HEK293 (cell line): ENCODE results near the gene KANSL3.

Experiments
- CTCF ChIA-PET: fragments of 350-600 bp; formaldehyde crosslinking; extraction: SDS; loops from one replicate; lab custom pipeline; 2021; ENCODE audit warnings: antibody characterized with exemption; lab: Yijun Ruan, JAX
- POLR2A ChIA-PET: fragments of 300-600 bp; formaldehyde crosslinking; extraction: SDS; loops from one replicate; lab custom pipeline; 2020; ENCODE audit warnings: antibody characterized with exemption, inconsistent platforms; lab: Yijun Ruan, JAX
- H3K27ac ChIP-seq: fragments of 200-500 bp; sonication (Bioruptor generic); 2 replicates; pipeline ENCODE4 v1.5.1; 2014; ENCODE audit warnings: low read depth, low read length, control low read depth, inconsistent platforms; ENCODE audit errors: extremely low read depth
- H3K36me3 ChIP-seq, 2 experiments: fragments of 200-500 bp in 1 of 2; sonication (Bioruptor generic) in 1 of 2; 1 replicate in 1 of 2; 2 replicates in 1 of 2; pipeline ENCODE4 v1.5.1; 2014 to 2017; ENCODE audit warnings: inconsistent platforms in 2 of 2, low read length in 2 of 2; ENCODE audit not compliant: control insufficient read depth in 2 of 2, insufficient read depth in 1 of 2
- H3K4me1 ChIP-seq: fragments of 200-500 bp; sonication (Bioruptor generic); 2 replicates; pipeline ENCODE4 v1.5.1; 2014; ENCODE audit warnings: mild to moderate bottlenecking, low read length, inconsistent platforms; ENCODE audit not compliant: control insufficient read depth, insufficient read depth
- H3K4me3 ChIP-seq: 2 replicates; pipeline ENCODE4 v1.5.1; 2011; ENCODE audit warnings: low read depth, mild to moderate bottlenecking, control low read depth, low read length, moderate library complexity
- H3K9me3 ChIP-seq: fragments of 200-500 bp; sonication (Bioruptor generic); 2 replicates; pipeline ENCODE4 v1.5.1; 2014; ENCODE audit warnings: low read depth, low read length, inconsistent platforms; ENCODE audit not compliant: control insufficient read depth, insufficient read depth
- HOXC10 ChIP-seq: sonication (generic); formaldehyde crosslinking; IDR thresholded peaks from 2 replicates; pipeline ENCODE4 v1.8.1; 2023; ENCODE audit warnings: mild to moderate bottlenecking, missing genetic modification reagents
- ZNF133 ChIP-seq: fragments of 450-650 bp; formaldehyde crosslinking; IDR thresholded peaks from 2 replicates; pipeline ENCODE4 v1.5.1; 2016; ENCODE audit warnings: missing biosample characterization, missing genetic modification characterization
- ZNF138 ChIP-seq: fragments of 450-650 bp; formaldehyde crosslinking; IDR thresholded peaks from 2 replicates; pipeline ENCODE4 v1.5.1; 2016; ENCODE audit warnings: missing biosample characterization, missing genetic modification characterization, borderline replicate concordance
- ZNF184 ChIP-seq: fragments of 450-650 bp; IDR thresholded peaks from 2 replicates; pipeline ENCODE4 v1.5.1; 2018; ENCODE audit warnings: missing biosample characterization, mild to moderate bottlenecking, missing genetic modification characterization
- ZNF677 ChIP-seq: fragments of 450-650 bp; IDR thresholded peaks from 2 replicates; pipeline ENCODE4 v1.5.0; 2018; ENCODE audit warnings: missing biosample characterization, mild to moderate bottlenecking, missing genetic modification characterization, moderate library complexity
- ZNF707 ChIP-seq: fragments of 450-650 bp; formaldehyde crosslinking; IDR thresholded peaks from 2 replicates; pipeline ENCODE4 v1.5.1; 2016; ENCODE audit warnings: missing biosample characterization, missing genetic modification characterization
- ZNF768 ChIP-seq: fragments of 450-650 bp; formaldehyde crosslinking; IDR thresholded peaks from 2 replicates; pipeline ENCODE4 v1.5.1; 2018; ENCODE audit warnings: missing biosample characterization, mild to moderate bottlenecking, missing genetic modification characterization
- ZNF776 ChIP-seq: fragments of 450-650 bp; formaldehyde crosslinking; IDR thresholded peaks from 2 replicates; pipeline ENCODE4 v1.5.0; 2017; ENCODE audit warnings: missing biosample characterization, missing genetic modification characterization, borderline replicate concordance
- TF ChIP-seq, protein P1 (sequence below): fragments of 450-650 bp; formaldehyde crosslinking; IDR thresholded peaks from 2 replicates; pipeline ENCODE4 v1.5.1; 2017; ENCODE audit warnings: missing biosample characterization, mild to moderate bottlenecking, missing genetic modification characterization, moderate library complexity
- TF ChIP-seq, protein P2 (sequence below): fragments of 450-650 bp; formaldehyde crosslinking; IDR thresholded peaks from 2 replicates; pipeline ENCODE4 v1.5.1; 2016; ENCODE audit warnings: missing biosample characterization, missing genetic modification characterization

Gene KANSL3

DNA sequence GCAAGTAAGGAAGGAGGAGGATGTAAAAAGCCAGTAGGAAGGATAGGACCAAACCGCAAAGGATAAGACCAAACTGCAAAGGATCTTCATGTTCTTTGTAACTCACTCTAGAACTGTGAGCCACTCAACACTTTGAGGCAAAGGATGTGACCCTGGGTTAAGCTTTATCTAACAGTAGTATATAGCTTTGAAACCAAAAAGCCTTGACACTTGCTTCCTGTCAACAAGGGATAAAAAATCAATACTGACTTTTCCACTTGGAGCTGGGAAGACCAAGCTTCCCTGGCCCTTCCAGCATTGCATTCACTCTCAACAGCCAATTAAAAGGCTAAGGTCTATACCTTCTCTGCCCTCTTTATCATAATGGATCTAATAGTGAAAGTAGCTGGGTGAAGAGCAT lies 22.0 kb downstream of the KANSL3 start (continued):
- TF ChIP-seq ZNF184 (no peak), ZNF707 (tag by site-specific recombination) (no peak)

DNA sequence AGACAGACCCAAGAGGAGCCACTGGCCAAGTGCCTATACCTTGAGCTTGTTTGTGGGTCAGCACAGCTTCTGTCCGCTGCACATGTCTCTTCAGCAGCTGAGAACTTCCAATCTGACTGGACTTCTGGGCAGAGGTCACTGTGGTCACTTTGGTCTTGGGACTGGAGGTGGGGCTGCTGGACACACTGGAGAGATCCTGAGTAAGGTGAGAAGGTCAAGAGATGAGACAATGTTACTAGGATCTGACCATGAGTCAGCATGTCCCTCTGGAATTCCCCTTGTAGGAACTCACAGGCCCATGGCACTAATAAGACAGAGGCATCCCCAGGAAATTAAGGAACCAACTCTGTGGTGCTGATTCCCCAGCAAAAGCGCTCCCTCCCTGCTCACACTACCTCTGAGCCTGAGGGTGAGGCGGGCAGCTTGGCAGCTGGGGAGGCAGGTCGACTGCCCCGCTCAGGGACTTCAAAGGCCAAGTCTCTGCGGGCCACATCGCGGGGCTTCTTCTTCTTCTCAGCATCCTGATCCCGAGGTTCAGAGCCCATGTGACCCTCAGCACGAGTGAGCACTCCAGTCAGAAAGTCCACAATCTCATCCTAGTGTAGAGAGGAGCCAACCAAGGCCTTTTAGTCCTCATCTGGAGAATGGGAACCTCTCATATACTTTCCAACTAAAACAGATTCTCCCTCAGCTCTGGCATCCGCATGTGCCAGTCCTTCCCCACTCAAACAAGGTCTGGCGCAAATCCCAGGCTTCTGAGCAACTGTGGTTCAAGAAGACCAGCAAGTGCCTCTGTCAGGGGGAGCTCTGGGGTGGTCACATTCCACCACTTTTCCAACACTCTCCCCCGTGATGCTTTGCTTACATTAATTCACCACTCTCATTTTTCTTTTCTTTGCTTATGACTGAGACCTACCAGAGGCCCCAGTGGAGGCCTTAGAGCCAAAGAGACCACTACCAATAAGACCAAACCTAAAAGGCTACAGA lies 29.4 kb downstream of the KANSL3 start:
- Histone ChIP-seq H3K36me3 (peaks cover 57 to 96% of the 10 kb centered on the region in 2 experiments), H3K4me3 (no peak overlapping the region), H3K9me3 (no peaks in the 10 kb centered on the region), H3K4me1 (no peaks in the 10 kb centered on the region), H3K27ac (no peak overlapping the region)
- TF ChIP-seq ZNF776 (tag by site-specific recombination) = no peak
- TF ChIP-seq, protein P1, sequence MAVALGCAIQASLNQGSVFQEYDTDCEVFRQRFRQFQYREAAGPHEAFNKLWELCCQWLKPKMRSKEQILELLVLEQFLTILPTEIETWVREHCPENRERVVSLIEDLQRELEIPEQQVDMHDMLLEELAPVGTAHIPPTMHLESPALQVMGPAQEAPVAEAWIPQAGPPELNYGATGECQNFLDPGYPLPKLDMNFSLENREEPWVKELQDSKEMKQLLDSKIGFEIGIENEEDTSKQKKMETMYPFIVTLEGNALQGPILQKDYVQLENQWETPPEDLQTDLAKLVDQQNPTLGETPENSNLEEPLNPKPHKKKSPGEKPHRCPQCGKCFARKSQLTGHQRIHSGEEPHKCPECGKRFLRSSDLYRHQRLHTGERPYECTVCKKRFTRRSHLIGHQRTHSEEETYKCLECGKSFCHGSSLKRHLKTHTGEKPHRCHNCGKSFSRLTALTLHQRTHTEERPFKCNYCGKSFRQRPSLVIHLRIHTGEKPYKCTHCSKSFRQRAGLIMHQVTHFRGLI = peak; percentile 48; the same call in 1 of the 2 replicates
- CTCF ChIA-PET = interaction anchor here (0.6 to 1.3 kb wide), 2 partner anchors 14 to 275 kb away, joined by 3 to 4 read pairs; no protein-coding TSS in a partner anchor
- POLR2A ChIA-PET = no interaction called here

DNA sequence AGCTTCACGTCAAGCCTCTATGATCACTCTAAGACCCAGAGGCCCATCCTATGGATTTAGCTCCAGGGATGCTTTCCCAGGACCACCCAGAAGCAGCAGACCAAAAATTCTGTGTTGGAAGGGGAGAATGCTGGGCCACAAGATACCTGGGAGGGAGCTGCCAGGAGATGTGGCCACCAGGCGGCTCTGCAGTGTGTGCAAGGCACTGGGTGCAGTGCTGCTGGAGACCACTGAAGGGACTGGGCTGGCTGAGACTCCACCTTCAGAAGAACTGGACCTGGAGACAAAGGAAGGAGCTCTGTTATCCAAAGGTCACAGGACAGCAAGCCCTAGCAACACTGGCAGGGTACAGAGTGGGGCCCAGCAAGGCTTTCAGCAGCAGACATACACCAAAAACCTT lies 34.0 kb downstream of the KANSL3 start:
- no peak overlapping the region for H3K27ac ChIP-seq
- H3K4me1 ChIP-seq = no peaks in the 10 kb centered on the region
- H3K4me3 ChIP-seq = no peak overlapping the region
- no peaks in the 10 kb centered on the region for H3K9me3 ChIP-seq
- TF ChIP-seq ZNF133 (tag by site-specific recombination) (no peak), HOXC10 (no peak)
- TF ChIP-seq, protein P2, sequence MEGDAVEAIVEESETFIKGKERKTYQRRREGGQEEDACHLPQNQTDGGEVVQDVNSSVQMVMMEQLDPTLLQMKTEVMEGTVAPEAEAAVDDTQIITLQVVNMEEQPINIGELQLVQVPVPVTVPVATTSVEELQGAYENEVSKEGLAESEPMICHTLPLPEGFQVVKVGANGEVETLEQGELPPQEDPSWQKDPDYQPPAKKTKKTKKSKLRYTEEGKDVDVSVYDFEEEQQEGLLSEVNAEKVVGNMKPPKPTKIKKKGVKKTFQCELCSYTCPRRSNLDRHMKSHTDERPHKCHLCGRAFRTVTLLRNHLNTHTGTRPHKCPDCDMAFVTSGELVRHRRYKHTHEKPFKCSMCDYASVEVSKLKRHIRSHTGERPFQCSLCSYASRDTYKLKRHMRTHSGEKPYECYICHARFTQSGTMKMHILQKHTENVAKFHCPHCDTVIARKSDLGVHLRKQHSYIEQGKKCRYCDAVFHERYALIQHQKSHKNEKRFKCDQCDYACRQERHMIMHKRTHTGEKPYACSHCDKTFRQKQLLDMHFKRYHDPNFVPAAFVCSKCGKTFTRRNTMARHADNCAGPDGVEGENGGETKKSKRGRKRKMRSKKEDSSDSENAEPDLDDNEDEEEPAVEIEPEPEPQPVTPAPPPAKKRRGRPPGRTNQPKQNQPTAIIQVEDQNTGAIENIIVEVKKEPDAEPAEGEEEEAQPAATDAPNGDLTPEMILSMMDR (tag by site-specific recombination) = 0 out of 2 replicates have a peak, but pooled peaks have one; percentile 27
- ChIA-PET CTCF (no interaction called here), POLR2A (no interaction called here)
- H3K36me3 ChIP-seq = peaks cover 33 to 96% of the 10 kb centered on the region in 2 experiments

DNA sequence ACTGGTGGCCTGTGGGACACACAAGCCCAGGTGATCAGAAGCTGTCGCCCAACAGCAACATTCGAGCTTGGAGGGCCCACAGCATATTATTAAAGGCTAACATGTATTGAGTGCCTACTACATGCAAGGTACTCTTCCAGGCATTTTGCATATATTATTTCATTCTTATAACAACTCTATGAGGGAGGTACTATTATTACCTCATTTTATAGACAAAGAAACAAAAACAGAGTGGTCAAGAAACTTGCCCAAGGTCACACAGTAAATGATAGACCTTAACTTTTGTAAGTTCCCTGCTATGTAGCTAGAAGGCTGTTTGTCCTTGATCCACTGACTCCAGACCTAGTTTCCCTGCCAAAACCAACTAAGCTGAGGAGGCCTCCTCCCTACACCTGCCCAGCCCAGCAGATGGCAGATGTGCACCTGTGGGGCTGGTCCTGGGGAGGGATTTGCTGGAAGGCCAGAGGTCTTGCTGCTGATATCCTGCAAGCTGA lies 35.7 kb downstream of the KANSL3 start:
- TF ChIP-seq ZNF768 (tag by site-specific recombination) (0 out of 2 replicates have a peak, but pooled peaks have one; percentile 31), ZNF138 (tag by site-specific recombination) (no peak), ZNF677 (tag by site-specific recombination) (no peak)
- Histone ChIP-seq H3K4me1 (no peaks in the 10 kb centered on the region), H3K9me3 (no peaks in the 10 kb centered on the region), H3K4me3 (no peak overlapping the region), H3K36me3 (peaks cover 48 to 95% of the 10 kb centered on the region in 2 experiments), H3K27ac (no peak overlapping the region)
- POLR2A ChIA-PET = interaction anchor here (0.5 kb wide), 1 partner anchor 130 kb away, joined by 6 read pairs; no protein-coding TSS in a partner anchor
- CTCF ChIA-PET = interaction anchor here (0.5 to 1.6 kb wide), 4 partner anchors 28 to 510 kb away, joined by 3 to 6 read pairs (median 3); no protein-coding TSS in a partner anchor
